Smooth muscle cell (in vitro differentiated cells): Measurements from ENCODE around the gene NHLRC1. TPM values are rescaled to one million over a fixed set of nuclear protein-coding genes. Genes with fewer than 3 reads are reported as not detected.

Experiments used
- DNase-seq: peaks from one replicate; lab custom pipeline; 2025; ENCODE audit not compliant: unreplicated experiment; lab: John Stamatoyannopoulos, UW
- H2AFZ ChIP-seq: fragments of 200-600 bp; sonication (generic); 2 replicates; pipeline ENCODE4 v1.6.0; 2016; ENCODE audit warnings: antibody characterized with exemption, low read depth, mild to moderate bottlenecking
- H3F3A ChIP-seq: fragments of 200-600 bp; sonication (generic); 2 replicates; pipeline ENCODE4 v1.6.0; 2017; ENCODE audit warnings: antibody characterized with exemption, low read depth
- H3K27ac ChIP-seq: fragments of 200-600 bp; sonication (generic); 2 replicates; pipeline ENCODE4 v1.5.1; 2016; ENCODE audit warnings: low read depth, mild to moderate bottlenecking
- H3K27me3 ChIP-seq: fragments of 200-600 bp; sonication (generic); 2 replicates; pipeline ENCODE4 v1.6.1; 2016; ENCODE audit warnings: low read depth, mild to moderate bottlenecking
- H3K36me3 ChIP-seq: fragments of 200-600 bp; sonication (generic); 2 replicates; pipeline ENCODE4 v1.5.1; 2016; ENCODE audit warnings: low read depth
- H3K4me1 ChIP-seq: fragments of 200-600 bp; sonication (generic); 2 replicates; pipeline ENCODE4 v1.5.1; 2016; ENCODE audit warnings: low read depth
- H3K4me2 ChIP-seq: fragments of 200-600 bp; sonication (generic); 2 replicates; pipeline ENCODE4 v1.6.0; 2016; ENCODE audit warnings: mild to moderate bottlenecking
- H3K4me3 ChIP-seq: fragments of 200-600 bp; sonication (generic); 2 replicates; pipeline ENCODE4 v1.5.1; 2016; ENCODE audit warnings: mild to moderate bottlenecking
- H3K79me2 ChIP-seq: fragments of 200-600 bp; sonication (generic); 2 replicates; pipeline ENCODE4 v1.6.0; 2016; ENCODE audit warnings: low read depth, mild to moderate bottlenecking
- H3K9ac ChIP-seq: fragments of 200-600 bp; sonication (generic); 2 replicates; pipeline ENCODE4 v1.6.0; 2016; ENCODE audit warnings: low read depth
- H3K9me3 ChIP-seq: fragments of 200-600 bp; sonication (generic); replicated peaks from 2 replicates; pipeline ENCODE4 v1.5.1; 2016; ENCODE audit warnings: low read depth
- H4K20me1 ChIP-seq: fragments of 200-600 bp; sonication (generic); 2 replicates; pipeline ENCODE4 v1.6.0; 2016; ENCODE audit warnings: low read depth
- WGBS: methylation state at CpG from one replicate; pipeline ENCODE4 v1.1.7; 2016; ENCODE audit warnings: low lambda C conversion rate; 5-methylcytosine and 5-hydroxymethylcytosine counted together
- polyA plus RNA-seq: library from polyadenylated mRNA; unstranded; fragments of >200 nt; fragmentation: Nextera tagmentation; extraction: Ambion mirVana; gene quantifications from 2 replicates; pipeline ENCODE4 v1.2.1, GENCODE V29; 2016
- total RNA-seq: library from RNA; depleted of rRNA; stranded (reverse); fragments of >200 nt; gene quantifications from 2 replicates; pipeline ENCODE4 v1.2.3, GENCODE V29; 2014
- TF ChIP-seq, protein P1 (sequence below): fragments of 200-600 bp; sonication (generic); IDR thresholded peaks from 2 replicates; pipeline ENCODE4 v1.5.1; 2017; ENCODE audit warnings: borderline replicate concordance, mild to moderate bottlenecking, antibody characterized with exemption; ENCODE audit not compliant: insufficient read depth, poor library complexity, severe bottlenecking

NHLRC1 gene
- total and polyA plus RNA-seq, 2 experiments from 2014 or later = 0.42 to 0.85 TPM

DNA sequence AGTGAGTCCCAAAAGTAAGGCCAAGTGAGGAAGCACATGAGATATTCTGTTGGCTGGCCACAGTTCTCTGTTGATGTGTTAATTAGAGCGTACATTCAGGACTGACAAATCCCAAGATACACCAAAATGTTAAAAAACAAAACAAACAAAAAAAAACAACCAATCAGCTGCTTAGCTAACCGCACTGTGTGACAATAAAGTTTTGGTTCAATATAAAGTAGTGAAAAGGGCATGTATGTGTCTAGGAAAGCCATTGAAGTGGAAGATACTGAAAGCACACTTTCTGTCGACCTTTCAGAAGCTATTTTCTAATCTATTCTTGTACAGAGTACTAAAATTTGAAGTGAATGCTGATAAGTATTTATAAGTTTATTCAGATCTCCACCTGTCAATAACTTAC is 26.1 kb downstream of the NHLRC1 start:
- H3K36me3 ChIP-seq = no peaks in the 10 kb centered on the region
- TF ChIP-seq, protein P1, sequence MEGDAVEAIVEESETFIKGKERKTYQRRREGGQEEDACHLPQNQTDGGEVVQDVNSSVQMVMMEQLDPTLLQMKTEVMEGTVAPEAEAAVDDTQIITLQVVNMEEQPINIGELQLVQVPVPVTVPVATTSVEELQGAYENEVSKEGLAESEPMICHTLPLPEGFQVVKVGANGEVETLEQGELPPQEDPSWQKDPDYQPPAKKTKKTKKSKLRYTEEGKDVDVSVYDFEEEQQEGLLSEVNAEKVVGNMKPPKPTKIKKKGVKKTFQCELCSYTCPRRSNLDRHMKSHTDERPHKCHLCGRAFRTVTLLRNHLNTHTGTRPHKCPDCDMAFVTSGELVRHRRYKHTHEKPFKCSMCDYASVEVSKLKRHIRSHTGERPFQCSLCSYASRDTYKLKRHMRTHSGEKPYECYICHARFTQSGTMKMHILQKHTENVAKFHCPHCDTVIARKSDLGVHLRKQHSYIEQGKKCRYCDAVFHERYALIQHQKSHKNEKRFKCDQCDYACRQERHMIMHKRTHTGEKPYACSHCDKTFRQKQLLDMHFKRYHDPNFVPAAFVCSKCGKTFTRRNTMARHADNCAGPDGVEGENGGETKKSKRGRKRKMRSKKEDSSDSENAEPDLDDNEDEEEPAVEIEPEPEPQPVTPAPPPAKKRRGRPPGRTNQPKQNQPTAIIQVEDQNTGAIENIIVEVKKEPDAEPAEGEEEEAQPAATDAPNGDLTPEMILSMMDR = no peak
- WGBS = 95% methylated on average over 3 of the region's 3 CpGs

DNA sequence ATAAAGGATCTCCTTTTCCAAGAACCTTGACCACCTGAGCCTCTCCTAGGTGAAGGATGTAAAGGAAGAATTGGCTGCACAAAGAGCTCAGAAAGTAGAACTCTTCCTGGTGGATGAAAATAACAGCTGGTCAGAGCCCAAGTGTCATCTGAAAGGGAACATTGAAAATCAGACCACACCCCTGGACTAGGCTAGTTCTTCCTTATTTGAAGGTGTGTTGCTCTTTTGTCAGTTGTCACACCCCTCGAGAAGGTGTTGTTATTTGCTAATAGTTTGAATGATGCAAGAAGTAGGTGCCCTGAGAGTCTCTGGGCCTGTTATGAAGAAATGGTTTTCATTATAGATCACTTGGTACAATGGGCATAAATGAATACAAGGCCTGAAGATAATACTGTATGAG is 31.1 kb downstream of the NHLRC1 start:
- DNase-seq = no peak
- no peak overlapping the region for H3K27ac ChIP-seq
- H3K36me3 ChIP-seq = no peaks in the 10 kb centered on the region
- no peaks in the 10 kb centered on the region for H3K27me3 ChIP-seq
- TF ChIP-seq, protein P1 = no peak
- H3F3A ChIP-seq = no peaks in the 10 kb centered on the region
- H3K9me3 ChIP-seq = no peaks in the 10 kb centered on the region
- no peaks in the 10 kb centered on the region for H3K79me2 ChIP-seq
- no peaks in the 10 kb centered on the region for H4K20me1 ChIP-seq
- 91% methylated on average over 1 of the region's 1 CpG for WGBS
- H3K4me3 ChIP-seq = no peak overlapping the region
- H3K9ac ChIP-seq = no peak overlapping the region
- no peak overlapping the region for H3K4me2 ChIP-seq
- H2AFZ ChIP-seq = no peak overlapping the region
- no peaks in the 10 kb centered on the region for H3K4me1 ChIP-seq

More for the DNA sequence above, 26.1 kb downstream of the NHLRC1 start:
- H3K27ac ChIP-seq = no peak overlapping the region
- H3K79me2 ChIP-seq = no peaks in the 10 kb centered on the region
- H3K4me2 ChIP-seq = no peak overlapping the region
- H3K9me3 ChIP-seq = no peaks in the 10 kb centered on the region
- DNase-seq = no peak
- H3K4me1 ChIP-seq = no peaks in the 10 kb centered on the region
- no peaks in the 10 kb centered on the region for H3K27me3 ChIP-seq
- no peak overlapping the region for H3K4me3 ChIP-seq
- H3F3A ChIP-seq = no peaks in the 10 kb centered on the region
- no peaks in the 10 kb centered on the region for H4K20me1 ChIP-seq
- no peak overlapping the region for H3K9ac ChIP-seq
- H2AFZ ChIP-seq = no peak overlapping the region

DNA sequence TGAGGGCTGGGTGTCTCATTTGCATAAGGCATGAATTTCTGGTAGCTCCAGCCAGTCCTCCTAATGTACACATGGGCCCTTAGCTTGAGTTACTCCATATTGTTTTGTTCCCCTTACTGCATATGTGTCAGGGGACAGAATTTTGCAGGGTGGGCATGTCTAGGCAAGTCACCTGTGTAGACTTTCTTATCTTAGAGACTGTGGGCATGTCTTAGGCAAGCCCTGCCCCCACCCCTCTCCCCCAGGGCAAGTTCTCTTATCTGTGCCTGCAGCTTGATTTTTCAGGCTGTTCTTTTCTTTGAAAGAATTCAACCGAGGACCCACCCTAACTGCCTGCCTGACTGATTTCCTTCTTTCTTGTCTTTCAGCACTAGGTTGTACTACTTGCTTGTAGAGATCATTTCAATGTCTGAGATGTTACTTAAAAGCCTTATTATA is 32.1 kb downstream of the NHLRC1 start:
- WGBS = 89% methylated on average over 1 of the region's 1 CpG
- H3K9me3 ChIP-seq = no peaks in the 10 kb centered on the region
- TF ChIP-seq, protein P1 = no peak
- no peaks in the 10 kb centered on the region for H3F3A ChIP-seq
- H3K4me1 ChIP-seq = no peaks in the 10 kb centered on the region
- no peaks in the 10 kb centered on the region for H3K79me2 ChIP-seq
- no peak overlapping the region for H3K4me2 ChIP-seq
- no peaks in the 10 kb centered on the region for H3K36me3 ChIP-seq
- H2AFZ ChIP-seq = no peak overlapping the region
- H3K27me3 ChIP-seq = no peaks in the 10 kb centered on the region
- H4K20me1 ChIP-seq = no peaks in the 10 kb centered on the region
- no peak overlapping the region for H3K27ac ChIP-seq
- no peak overlapping the region for H3K4me3 ChIP-seq
- no peak overlapping the region for H3K9ac ChIP-seq
- DNase-seq = no peak
